ENCODE measurements around the gene RAD51AP2.
A peak's percentile ranks its signal among the peaks of the same experiment; 100 is the strongest.

RAD51AP2 gene

DNA sequence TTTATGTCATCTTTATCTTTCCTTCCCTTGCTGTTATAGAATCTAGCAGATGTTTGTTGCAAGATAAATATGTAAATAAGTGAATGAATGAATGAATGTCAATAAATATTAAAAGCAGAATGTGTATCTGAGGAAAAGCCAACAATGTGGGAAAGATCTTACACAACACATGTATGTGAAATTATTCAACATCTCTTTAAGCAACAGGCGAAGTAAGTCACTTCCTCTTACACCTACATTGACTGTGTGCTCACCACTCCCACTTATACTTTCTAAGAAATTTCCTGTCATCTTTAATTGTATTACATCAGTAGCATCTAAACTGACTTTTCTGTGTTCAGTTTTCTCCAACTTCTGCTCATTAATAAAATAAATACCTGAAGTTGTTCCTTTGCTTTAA, 43.0 kb downstream of the RAD51AP2 start:
- H3K27me3 ChIP-seq (ENCODE audit: insufficient read depth, poor library complexity, severe bottlenecking): no peaks in the 10 kb centered on the region
- no peak overlapping the region for H3K27ac ChIP-seq (replicated peaks)
- TF ChIP-seq SPI1 (IDR thresholded peaks at IDR 0.05; ENCODE audit: borderline replicate concordance, low read depth) (peak; percentile 71; the same call in 1 of the 2 replicates), POLR2AphosphoS5 (IDR thresholded peaks at IDR 0.05; ENCODE audit: low read depth) (no peak), REST (IDR thresholded peaks at IDR 0.05; ENCODE audit: insufficient replicate concordance, low read depth) (no peak), GABPA (IDR thresholded peaks at IDR 0.05; ENCODE audit: low read depth) (no peak)
- TF ChIP-seq, protein P1, sequence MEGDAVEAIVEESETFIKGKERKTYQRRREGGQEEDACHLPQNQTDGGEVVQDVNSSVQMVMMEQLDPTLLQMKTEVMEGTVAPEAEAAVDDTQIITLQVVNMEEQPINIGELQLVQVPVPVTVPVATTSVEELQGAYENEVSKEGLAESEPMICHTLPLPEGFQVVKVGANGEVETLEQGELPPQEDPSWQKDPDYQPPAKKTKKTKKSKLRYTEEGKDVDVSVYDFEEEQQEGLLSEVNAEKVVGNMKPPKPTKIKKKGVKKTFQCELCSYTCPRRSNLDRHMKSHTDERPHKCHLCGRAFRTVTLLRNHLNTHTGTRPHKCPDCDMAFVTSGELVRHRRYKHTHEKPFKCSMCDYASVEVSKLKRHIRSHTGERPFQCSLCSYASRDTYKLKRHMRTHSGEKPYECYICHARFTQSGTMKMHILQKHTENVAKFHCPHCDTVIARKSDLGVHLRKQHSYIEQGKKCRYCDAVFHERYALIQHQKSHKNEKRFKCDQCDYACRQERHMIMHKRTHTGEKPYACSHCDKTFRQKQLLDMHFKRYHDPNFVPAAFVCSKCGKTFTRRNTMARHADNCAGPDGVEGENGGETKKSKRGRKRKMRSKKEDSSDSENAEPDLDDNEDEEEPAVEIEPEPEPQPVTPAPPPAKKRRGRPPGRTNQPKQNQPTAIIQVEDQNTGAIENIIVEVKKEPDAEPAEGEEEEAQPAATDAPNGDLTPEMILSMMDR (IDR thresholded peaks at IDR 0.05; ENCODE audit: insufficient read depth, low read length): no peak
- peak in 1 of 2 experiments; percentile 7 for DNase-seq (ENCODE audit: low read depth in 1 of 2, low spot score in 1 of 2)
- no peak overlapping the region for H3K4me3 ChIP-seq (replicated peaks; ENCODE audit: insufficient read depth, low read length)

GRCh38 chr2:17471979-17472378, 46.3 kb downstream of the RAD51AP2 start:
- Histone ChIP-seq H3K4me3 (replicated peaks; ENCODE audit: insufficient read depth, low read length) (no peak overlapping the region), H3K27me3 (ENCODE audit: insufficient read depth, poor library complexity, severe bottlenecking) (no peaks in the 10 kb centered on the region), H3K27ac (replicated peaks) (no peak overlapping the region)
- TF ChIP-seq GABPA (IDR thresholded peaks at IDR 0.05; ENCODE audit: low read depth) (no peak), REST (IDR thresholded peaks at IDR 0.05; ENCODE audit: insufficient replicate concordance, low read depth) (no peak), POLR2AphosphoS5 (IDR thresholded peaks at IDR 0.05; ENCODE audit: low read depth) (no peak), SPI1 (IDR thresholded peaks at IDR 0.05; ENCODE audit: borderline replicate concordance, low read depth) (no peak)
- TF ChIP-seq, protein P1 (IDR thresholded peaks at IDR 0.05; ENCODE audit: insufficient read depth, low read length): no peak
- no peak for DNase-seq (ENCODE audit: low read depth in 1 of 2, low spot score in 1 of 2)

- H3K27me3 ChIP-seq (ENCODE audit: insufficient read depth, poor library complexity, severe bottlenecking): no peaks in the 10 kb centered on the region
- H3K4me3 ChIP-seq (replicated peaks; ENCODE audit: insufficient read depth, low read length): no peak overlapping the region
- H3K27ac ChIP-seq (replicated peaks): no peak overlapping the region
- no peak for TF ChIP-seq POLR2AphosphoS5 (IDR thresholded peaks at IDR 0.05; ENCODE audit: low read depth)
- TF ChIP-seq SPI1 (IDR thresholded peaks at IDR 0.05; ENCODE audit: borderline replicate concordance, low read depth): no peak
- TF ChIP-seq, protein P1 (IDR thresholded peaks at IDR 0.05; ENCODE audit: insufficient read depth, low read length): no peak
- no peak for TF ChIP-seq GABPA (IDR thresholded peaks at IDR 0.05; ENCODE audit: low read depth)
- no peak for TF ChIP-seq REST (IDR thresholded peaks at IDR 0.05; ENCODE audit: insufficient replicate concordance, low read depth)
- DNase-seq (ENCODE audit: low read depth in 1 of 2, low spot score in 1 of 2): peak in 1 of 2 experiments; percentile 5
Observed at GRCh38 chr2:17470855-17471641, 47.2 kb downstream of the RAD51AP2 start.

Data from HL-60 (cell line).